Ovary (tissue), 9 donors: ENCODE results near the gene C1orf167. TPM values are rescaled to one million over a fixed set of nuclear protein-coding genes. Genes with fewer than 3 reads are reported as not detected.

ENCODE experiments used
- DNase-seq, 5 donors: peaks; one replicate each; pipeline ENCODE4 v3.0.0-alpha.2; 2019 to 2020
- H3K27ac ChIP-seq, 2 donors: fragments of 200-600 bp; one replicate each; pipeline versions ENCODE4 v1.5.1 to v1.8.0; 2019 to 2022
- H3K27me3 ChIP-seq: fragments of 200-600 bp; one replicate; pipeline ENCODE4 v1.8.0; 2022
- H3K36me3 ChIP-seq: fragments of 200-600 bp; sonication (generic); one replicate; pipeline ENCODE4 v1.5.1; 2019
- H3K4me1 ChIP-seq: one replicate; pipeline ENCODE4 v1.8.1; 2013; ENCODE audit warnings: mild to moderate bottlenecking, moderate library complexity; ENCODE audit not compliant: insufficient read depth
- H3K4me3 ChIP-seq: fragments of 200-600 bp; sonication (generic); one replicate; pipeline ENCODE4 v1.5.1; 2017
- H3K9me3 ChIP-seq, 2 donors: fragments of 200-600 bp in 1 of 2; sonication (generic) in 1 of 2; one replicate each; pipeline versions ENCODE4 v1.5.1 to v1.8.1; 2013 to 2019; ENCODE audit warnings: mild to moderate bottlenecking in 1 of 2, moderate library complexity in 1 of 2
- CTCF ChIP-seq, 3 donors: fragments of 450-650 bp in 2 of 3; fragments of 200-600 bp in 1 of 3; IDR thresholded peaks; one replicate each; pipeline versions ENCODE4 v1.5.1 to v1.8.0; 2016 to 2022; ENCODE audit warnings: antibody characterized with exemption in 3 of 3, mild to moderate bottlenecking in 1 of 3
- EP300 ChIP-seq: sonication (generic); formaldehyde crosslinking; IDR thresholded peaks from one replicate; pipeline ENCODE4 v1.6.1; 2017; ENCODE audit warnings: antibody characterized with exemption
- POLR2A ChIP-seq: fragments of 450-650 bp; IDR thresholded peaks from one replicate; pipeline ENCODE4 v1.6.1; 2017; ENCODE audit warnings: antibody characterized with exemption, mild to moderate bottlenecking, moderate library complexity
- WGBS, 3 donors: extraction: QIAGEN DNeasy Blood & Tissue Kit in 1 of 3; methylation state at CpG; one replicate each; pipeline versions ENCODE4 v1.1.5 to v1.1.7; 2013 to 2017; 5-methylcytosine and 5-hydroxymethylcytosine counted together
- intact Hi-C, 4 donors: fragments of 100-400 bp; cut with DNase I; formaldehyde crosslinking; loops; one replicate each; pipeline versions ENCODE4 v1.11.0 to v1.15.1; 2022 to 2023
- polyA plus RNA-seq, 2 donors: library from polyadenylated mRNA; stranded (reverse); fragments of 200-250 nt in 1 of 2; fragments of 350-450 nt in 1 of 2; fragmentation: Illumina TruSeq in 1 of 2; extraction: RNeasy Lipid Tissue Mini Kit (QIAGEN cat#74804) in 1 of 2; gene quantifications; one replicate each; pipeline ENCODE4 v1.2.3, GENCODE V29; 2013 to 2014
- total RNA-seq, 7 donors: library from RNA; depleted of rRNA in 2 of 7; stranded (reverse); fragments of >200 nt in 2 of 7; fragmentation: NEBNext Ultra II Directional in 3 of 7; extraction: Animal tissue kit (Norgen Biotek cat#: 25700) in 3 of 7; gene quantifications; one replicate each; pipeline versions ENCODE4 v1.1.0 to v1.2.4, GENCODE V29; 2016 to 2023
- donor health status: DM: no; HTN: no; CAD: no; lungs with moderate emphysema.
- donor health status: DM: no; HTN: no; CAD: no.
- donor health status: Bipolar disorder and iron deficiency.
- donor health status: DM: yes; HTN: yes; CAD: no.
- donor health status: DM: no; HTN: no; CAD: no.
- donor health status: DM: yes; HTN: yes; CAD: no.

The C1orf167 gene
- total and polyA plus RNA-seq, 9 donors: 0.48 to 4.4 (median 1.4) TPM; not detected in 2

GRCh38 chr1:11822091-11822490, 60.1 kb downstream of the C1orf167 start:
- no peak for DNase-seq
- no peaks in the 10 kb centered on the region for H3K27me3 ChIP-seq
- H3K4me1 ChIP-seq: no peaks in the 10 kb centered on the region
- H3K9me3 ChIP-seq: no peaks in the 10 kb centered on the region
- WGBS, 3 donors: 61 to 83% (median 82%) methylated on average over 3 of the region's 3 CpGs
- intact Hi-C loops: no loop called here
- H3K27ac ChIP-seq: no peak overlapping the region
- H3K36me3 ChIP-seq: no peaks in the 10 kb centered on the region
- TF ChIP-seq CTCF (IDR thresholded peaks at IDR 0.05) (no peak), POLR2A (no peak), EP300 (no peak)
- H3K4me3 ChIP-seq: no peak overlapping the region

DNA sequence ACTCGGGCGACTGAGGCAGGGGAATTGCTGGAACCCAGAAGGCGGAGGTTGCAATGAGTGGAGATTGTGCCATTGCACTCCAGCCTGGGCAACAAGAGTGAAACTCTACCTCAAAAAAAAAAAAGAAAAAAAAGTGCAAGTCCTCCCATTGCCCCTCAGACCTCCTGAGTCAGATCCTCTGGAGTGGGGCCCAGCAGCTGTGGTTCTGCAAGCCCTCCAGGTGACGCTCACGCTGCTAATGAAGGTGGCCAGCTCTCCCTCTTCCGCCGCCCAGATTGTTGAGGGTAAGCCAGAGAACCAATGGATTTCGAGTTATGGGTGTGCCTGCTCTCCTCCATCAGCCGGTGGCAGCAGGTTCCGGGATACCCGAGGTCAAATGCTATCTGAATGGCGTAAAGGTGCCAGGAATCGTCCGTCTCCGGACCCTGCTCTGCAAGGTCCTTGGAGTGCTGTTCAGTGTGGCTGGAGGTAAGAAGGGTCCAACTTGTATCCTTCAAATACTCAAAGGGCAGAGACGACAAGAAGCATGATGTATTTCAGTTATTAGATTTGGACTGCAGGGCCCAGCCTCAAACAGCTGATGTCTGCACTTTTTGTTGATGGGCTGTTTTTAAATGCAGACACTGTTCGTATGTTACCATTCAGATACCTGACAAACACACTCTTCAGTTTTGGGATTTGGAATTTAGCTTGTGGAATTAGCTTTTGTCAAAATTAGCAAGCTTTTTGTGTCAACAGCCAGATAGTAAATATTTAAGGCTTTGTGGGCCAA, 61.6 kb downstream of the C1orf167 start:
- Histone ChIP-seq H3K4me1 (no peaks in the 10 kb centered on the region), H3K36me3 (no peaks in the 10 kb centered on the region), H3K27me3 (no peaks in the 10 kb centered on the region), H3K4me3 (no peak overlapping the region), H3K9me3 (no peaks in the 10 kb centered on the region), H3K27ac (no peak overlapping the region)
- intact Hi-C loops: no loop called here
- TF ChIP-seq EP300 (no peak), POLR2A (no peak), CTCF (IDR thresholded peaks at IDR 0.05) (no peak)
- DNase-seq: no peak
- 75 to 86% (median 79%) methylated on average over 17 of the region's 17 CpGs for WGBS, 3 donors

GRCh38 chr1:11825131-11825530, 63.1 kb downstream of the C1orf167 start:
- WGBS, 3 donors: 86 to 93% (median 89%) methylated on average over 7 of the region's 7 CpGs
- intact Hi-C loops: no loop called here
- H3K4me1 ChIP-seq: no peaks in the 10 kb centered on the region
- H3K9me3 ChIP-seq: no peaks in the 10 kb centered on the region
- no peak overlapping the region for H3K4me3 ChIP-seq
- TF ChIP-seq EP300: no peak
- TF ChIP-seq CTCF (IDR thresholded peaks at IDR 0.05): no peak
- TF ChIP-seq POLR2A: no peak
- H3K27me3 ChIP-seq: no peaks in the 10 kb centered on the region
- no peaks in the 10 kb centered on the region for H3K36me3 ChIP-seq
- DNase-seq: no peak
- no peak overlapping the region for H3K27ac ChIP-seq

DNA sequence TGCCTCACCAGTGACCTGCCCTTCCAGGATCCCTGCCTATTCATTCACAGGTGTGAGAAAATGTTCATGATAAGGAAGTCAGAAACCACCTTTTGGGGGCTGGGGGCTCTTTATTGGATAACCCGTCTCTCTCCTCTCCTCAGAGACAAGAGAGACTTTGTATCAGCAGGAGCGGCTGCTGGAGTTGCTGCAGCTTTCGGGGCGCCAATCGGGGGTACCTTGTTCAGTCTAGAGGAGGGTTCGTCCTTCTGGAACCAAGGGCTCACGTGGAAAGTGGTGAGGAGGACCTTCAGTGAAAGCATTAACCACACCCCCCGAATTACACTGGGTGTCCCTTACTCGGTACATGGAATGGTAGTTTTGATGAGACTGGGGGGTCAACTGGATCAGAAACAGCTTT, 65.0 kb downstream of the C1orf167 start:
- H3K4me3 ChIP-seq: no peak overlapping the region
- TF ChIP-seq CTCF (IDR thresholded peaks at IDR 0.05): no peak
- WGBS, 3 donors: 91 to 93% (median 92%) methylated on average over 9 of the region's 9 CpGs
- H3K36me3 ChIP-seq: no peaks in the 10 kb centered on the region
- no peaks in the 10 kb centered on the region for H3K27me3 ChIP-seq
- no peak overlapping the region for H3K27ac ChIP-seq
- intact Hi-C loops: no loop called here
- no peak for DNase-seq
- H3K4me1 ChIP-seq: no peaks in the 10 kb centered on the region
- no peaks in the 10 kb centered on the region for H3K9me3 ChIP-seq
